HL-60/S4 treated with phorbol 12-myristate 13-acetate at 8.2 ng/mL for 4 days and 3 days (cell line): ENCODE results near the gene STT3A.
"Not testable (repeated sequence)": the region's sequence is repeated elsewhere in the genome, so short reads cannot be mapped to it uniquely, and the experiment has no call there.

ENCODE experiments used
- in situ Hi-C: fragments of 300-500 bp; cut with MboI; formaldehyde crosslinking; loops from 2 replicates; pipeline ENCODE4 v1.15.0; 2022; ENCODE audit warnings: low sequenced_read_pairs

Gene STT3A

GRCh38 chr11:125592305-125593113 is at the start of gene STT3A:
Gene STT3A, plus strand, starts transcription at chr11:125592852. Its CDS starts 3,064 bp downstream, at chr11:125595916.
- in situ Hi-C loops, result no loop called here

- in situ Hi-C loops, result no loop called here
These were observed 41.9 kb upstream of the STT3A start for GRCh38 chr11:125550780-125551179.

GRCh38 chr11:125551835-125552342 is 40.8 kb upstream of the STT3A start:
- in situ Hi-C loops, result no loop called here

- in situ Hi-C loops, result no loop called here
These were observed 39.7 kb upstream of the STT3A start for GRCh38 chr11:125552927-125553326.

GRCh38 chr11:125553357-125553756 is 39.3 kb upstream of the STT3A start:
- in situ Hi-C loops, result no loop called here

- in situ Hi-C loops, result no loop called here
These were observed 38.6 kb upstream of the STT3A start for GRCh38 chr11:125554038-125554437.

- in situ Hi-C loops, result no loop called here
These were observed 32.8 kb upstream of the STT3A start for GRCh38 chr11:125559888-125560287.

GRCh38 chr11:125561924-125562323 is 30.7 kb upstream of the STT3A start:
- in situ Hi-C loops, result no loop called here

- in situ Hi-C loops, result no loop called here
These were observed 30.2 kb upstream of the STT3A start for GRCh38 chr11:125562430-125562829.

GRCh38 chr11:125564357-125564756 is 28.3 kb upstream of the STT3A start:
- in situ Hi-C loops, result no loop called here

- in situ Hi-C loops, result no loop called here
These were observed 26.4 kb upstream of the STT3A start for GRCh38 chr11:125566235-125566634.

GRCh38 chr11:125568970-125569914 is 23.4 kb upstream of the STT3A start, which contains the start of gene EI24:
Gene EI24, plus strand, starts transcription at chr11:125569477. Its CDS starts 3,051 bp downstream, at chr11:125572528.
- in situ Hi-C loops, result no loop called here

GRCh38 chr11:125569915-125570621 is 22.6 kb upstream of the STT3A start:
- in situ Hi-C loops, result no loop called here

- in situ Hi-C loops, result no loop called here
These were observed 21.7 kb upstream of the STT3A start for GRCh38 chr11:125570952-125571351.

GRCh38 chr11:125572916-125573315 is 19.7 kb upstream of the STT3A start:
- in situ Hi-C loops, result no loop called here

GRCh38 chr11:125577181-125577580 is 15.5 kb upstream of the STT3A start:
- in situ Hi-C loops, result not testable (repeated sequence)

GRCh38 chr11:125578783-125579182 is 13.9 kb upstream of the STT3A start:
- in situ Hi-C loops, result no loop called here

- in situ Hi-C loops, result no loop called here
These were observed 12.8 kb upstream of the STT3A start for GRCh38 chr11:125579811-125580210.

GRCh38 chr11:125583496-125583895 is 9.2 kb upstream of the STT3A start:
- in situ Hi-C loops, result no loop called here

- in situ Hi-C loops, result no loop called here
These were observed 7.2 kb upstream of the STT3A start for GRCh38 chr11:125585487-125585886.

- in situ Hi-C loops, result no loop called here
These were observed 6.0 kb upstream of the STT3A start for GRCh38 chr11:125586623-125587022.
